ENCODE results near the gene SDF4. TPM values are rescaled to one million over a fixed set of nuclear protein-coding genes. Genes with fewer than 3 reads are reported as not detected.

SDF4 gene
- total RNA-seq, 4 donors from 2014 or later: 93.3 to 170 (median 110) TPM

GRCh38 chr1:1256956-1257871 is 25.4 kb upstream of the SDF4 start:
- H3K36me3 ChIP-seq: peaks cover 2 to 94% (median 10%) of the 10 kb centered on the region in 3 donors
- no peak overlapping the region for H3K27ac ChIP-seq
- no peak for DNase-seq (ENCODE audit: low spot score in 2 of 2)
- no peaks in the 10 kb centered on the region for H3K27me3 ChIP-seq
- no peaks in the 10 kb centered on the region for H3K9me3 ChIP-seq
- WGBS, 2 donors: 85 to 86% methylated on average over 30 of the region's 31 CpGs
- H3K4me1 ChIP-seq: peaks cover 0 to 7% (median 0%) of the 10 kb centered on the region in 4 donors
- no peak for TF ChIP-seq EP300 (IDR thresholded peaks at IDR 0.05)
- TF ChIP-seq POLR2A (IDR thresholded peaks at IDR 0.05): no peak
- no peak for TF ChIP-seq CTCF (IDR thresholded peaks at IDR 0.05)
- no peak overlapping the region for H3K4me3 ChIP-seq

GRCh38 chr1:1255611-1256010 is 23.8 kb upstream of the SDF4 start:
- H3K9me3 ChIP-seq: no peaks in the 10 kb centered on the region
- no peak overlapping the region for H3K27ac ChIP-seq
- WGBS, 2 donors: 82 to 92% methylated on average over 8 to 10 of the region's 10 CpGs
- TF ChIP-seq EP300 (IDR thresholded peaks at IDR 0.05) (no peak), POLR2A (IDR thresholded peaks at IDR 0.05) (no peak), CTCF (IDR thresholded peaks at IDR 0.05) (no peak)
- no peak for DNase-seq (ENCODE audit: low spot score in 2 of 2)
- peaks cover 0 to 7% (median 0%) of the 10 kb centered on the region in 4 donors for H3K4me1 ChIP-seq
- no peak overlapping the region for H3K4me3 ChIP-seq
- peaks cover 0 to 90% (median 5%) of the 10 kb centered on the region in 3 donors for H3K36me3 ChIP-seq
- H3K27me3 ChIP-seq: no peaks in the 10 kb centered on the region

GRCh38 chr1:1255078-1255477 is 23.3 kb upstream of the SDF4 start:
- H3K9me3 ChIP-seq: no peaks in the 10 kb centered on the region
- no peak overlapping the region for H3K4me3 ChIP-seq
- 91 to 96% methylated on average over 26 of the region's 26 CpGs for WGBS, 2 donors
- H3K27me3 ChIP-seq: no peaks in the 10 kb centered on the region
- H3K36me3 ChIP-seq: peaks cover 0 to 87% (median 5%) of the 10 kb centered on the region in 3 donors
- no peak for DNase-seq (ENCODE audit: low spot score in 2 of 2)
- no peak for TF ChIP-seq EP300 (IDR thresholded peaks at IDR 0.05)
- TF ChIP-seq POLR2A (IDR thresholded peaks at IDR 0.05): no peak
- no peak for TF ChIP-seq CTCF (IDR thresholded peaks at IDR 0.05)
- H3K27ac ChIP-seq: no peak overlapping the region
- peaks cover 0 to 7% (median 0%) of the 10 kb centered on the region in 4 donors for H3K4me1 ChIP-seq

- peaks cover 0 to 7% (median 0%) of the 10 kb centered on the region in 4 donors for H3K4me1 ChIP-seq
- WGBS, 2 donors: 81% methylated on average over 21 of the region's 21 CpGs
- peaks cover 0 to 83% (median 5%) of the 10 kb centered on the region in 3 donors for H3K36me3 ChIP-seq
- no peaks in the 10 kb centered on the region for H3K9me3 ChIP-seq
- no peak overlapping the region for H3K4me3 ChIP-seq
- H3K27me3 ChIP-seq: no peaks in the 10 kb centered on the region
- no peak for TF ChIP-seq EP300 (IDR thresholded peaks at IDR 0.05)
- no peak for TF ChIP-seq POLR2A (IDR thresholded peaks at IDR 0.05)
- TF ChIP-seq CTCF (IDR thresholded peaks at IDR 0.05): no peak
- no peak overlapping the region for H3K27ac ChIP-seq
- DNase-seq (ENCODE audit: low spot score in 2 of 2): no peak
Observed at GRCh38 chr1:1254667-1254998, 22.8 kb upstream of the SDF4 start.

- no peak overlapping the region for H3K27ac ChIP-seq
- 92 to 94% methylated on average over 42 to 50 of the region's 50 CpGs for WGBS, 2 donors
- H3K9me3 ChIP-seq: no peaks in the 10 kb centered on the region
- H3K27me3 ChIP-seq: no peaks in the 10 kb centered on the region
- no peak for DNase-seq (ENCODE audit: low spot score in 2 of 2)
- peaks cover 0 to 7% (median 0%) of the 10 kb centered on the region in 4 donors for H3K4me1 ChIP-seq
- peaks cover 0 to 78% (median 5%) of the 10 kb centered on the region in 3 donors for H3K36me3 ChIP-seq
- H3K4me3 ChIP-seq: no peak overlapping the region
- no peak for TF ChIP-seq EP300 (IDR thresholded peaks at IDR 0.05)
- TF ChIP-seq POLR2A (IDR thresholded peaks at IDR 0.05): no peak
- no peak for TF ChIP-seq CTCF (IDR thresholded peaks at IDR 0.05)
Observed at GRCh38 chr1:1253972-1254666, 22.3 kb upstream of the SDF4 start.
